ENCODE results near the gene CNN2. TPM values are rescaled to one million over a fixed set of nuclear protein-coding genes. Genes with fewer than 3 reads are reported as not detected.

The CNN2 gene
- total RNA-seq, 3 donors from 2014 or later, result 52.3 to 69.3 (median 57.8) TPM

- DNase-seq, result no peak
- Mint-ChIP-seq H3K27me3 (ENCODE audit: low read depth) (no peaks in the 10 kb centered on the region), H3K36me3 (ENCODE audit: insufficient read depth) (peaks cover 26% of the 10 kb centered on the region), H3K9me3 (no peaks in the 10 kb centered on the region), H3K4me1 (ENCODE audit: low read depth) (peaks cover 61% of the 10 kb centered on the region), H3K4me3 (peak overlapping the region; percentile 61)
- no peak for ATAC-seq
Observed at GRCh38 chr19:1073956-1074517, 47.6 kb downstream of the CNN2 start.

- no peaks in the 10 kb centered on the region for H3K9me3 Mint-ChIP-seq
- no peaks in the 10 kb centered on the region for H3K27me3 Mint-ChIP-seq (ENCODE audit: low read depth)
- ATAC-seq (peak; percentile 29 to 32), DNase-seq (peak; percentile 94)
- no peak overlapping the region for H3K4me3 Mint-ChIP-seq
- H3K36me3 Mint-ChIP-seq (ENCODE audit: insufficient read depth), result peaks cover 24% of the 10 kb centered on the region
- H3K4me1 Mint-ChIP-seq (ENCODE audit: low read depth), result peaks cover 58% of the 10 kb centered on the region
Observed at GRCh38 chr19:1074544-1075283, 48.3 kb downstream of the CNN2 start.

GRCh38 chr19:1076046-1076386, 49.6 kb downstream of the CNN2 start:
- no peak for ATAC-seq
- Mint-ChIP-seq H3K9me3 (no peaks in the 10 kb centered on the region), H3K36me3 (ENCODE audit: insufficient read depth) (peaks cover 27% of the 10 kb centered on the region), H3K4me3 (peak overlapping the region; percentile 59), H3K27me3 (ENCODE audit: low read depth) (no peaks in the 10 kb centered on the region), H3K4me1 (ENCODE audit: low read depth) (peaks cover 68% of the 10 kb centered on the region)
- no peak for DNase-seq

GRCh38 chr19:1076951-1077350, 50.5 kb downstream of the CNN2 start:
- DNase-seq (peak; percentile 89), ATAC-seq (peak; percentile 80 to 82)
- Mint-ChIP-seq H3K4me3 (peak overlapping the region; percentile 74), H3K27me3 (ENCODE audit: low read depth) (no peaks in the 10 kb centered on the region), H3K36me3 (ENCODE audit: insufficient read depth) (peaks cover 23% of the 10 kb centered on the region), H3K4me1 (ENCODE audit: low read depth) (peaks cover 69% of the 10 kb centered on the region), H3K9me3 (no peaks in the 10 kb centered on the region)

- Mint-ChIP-seq H3K4me1 (ENCODE audit: low read depth) (peaks cover 62% of the 10 kb centered on the region), H3K36me3 (ENCODE audit: insufficient read depth) (peaks cover 17% of the 10 kb centered on the region), H3K27me3 (ENCODE audit: low read depth) (no peaks in the 10 kb centered on the region), H3K4me3 (no peak overlapping the region), H3K9me3 (no peaks in the 10 kb centered on the region)
- ATAC-seq (no peak), DNase-seq (no peak)
Observed at GRCh38 chr19:1079566-1080111, 53.2 kb downstream of the CNN2 start.

GRCh38 chr19:1080360-1081161, 54.2 kb downstream of the CNN2 start:
- no peak overlapping the region for H3K4me3 Mint-ChIP-seq
- H3K36me3 Mint-ChIP-seq (ENCODE audit: insufficient read depth), result peaks cover 24% of the 10 kb centered on the region
- DNase-seq, result no peak
- ATAC-seq, result no peak
- H3K27me3 Mint-ChIP-seq (ENCODE audit: low read depth), result no peaks in the 10 kb centered on the region
- H3K9me3 Mint-ChIP-seq, result no peaks in the 10 kb centered on the region
- H3K4me1 Mint-ChIP-seq (ENCODE audit: low read depth), result peaks cover 62% of the 10 kb centered on the region

GRCh38 chr19:1081301-1082164, 55.1 kb downstream of the CNN2 start:
- ATAC-seq (no peak), DNase-seq (no peak)
- Mint-ChIP-seq H3K4me1 (ENCODE audit: low read depth) (peaks cover 59% of the 10 kb centered on the region), H3K4me3 (no peak overlapping the region), H3K36me3 (ENCODE audit: insufficient read depth) (peaks cover 19% of the 10 kb centered on the region), H3K27me3 (ENCODE audit: low read depth) (no peaks in the 10 kb centered on the region), H3K9me3 (no peaks in the 10 kb centered on the region)

GRCh38 chr19:1082165-1082927, 55.9 kb downstream of the CNN2 start:
- DNase-seq, result peak; percentile 63
- no peaks in the 10 kb centered on the region for H3K9me3 Mint-ChIP-seq
- peaks cover 19% of the 10 kb centered on the region for H3K36me3 Mint-ChIP-seq (ENCODE audit: insufficient read depth)
- H3K4me3 Mint-ChIP-seq, result no peak overlapping the region
- ATAC-seq, result peak; percentile 56 to 65
- peaks cover 53% of the 10 kb centered on the region for H3K4me1 Mint-ChIP-seq (ENCODE audit: low read depth)
- no peaks in the 10 kb centered on the region for H3K27me3 Mint-ChIP-seq (ENCODE audit: low read depth)

GRCh38 chr19:1082928-1083816, 56.8 kb downstream of the CNN2 start:
- H3K36me3 Mint-ChIP-seq (ENCODE audit: insufficient read depth), result peaks cover 23% of the 10 kb centered on the region
- no peaks in the 10 kb centered on the region for H3K9me3 Mint-ChIP-seq
- H3K4me1 Mint-ChIP-seq (ENCODE audit: low read depth), result peaks cover 54% of the 10 kb centered on the region
- ATAC-seq (no peak), DNase-seq (no peak)
- H3K27me3 Mint-ChIP-seq (ENCODE audit: low read depth), result no peaks in the 10 kb centered on the region
- no peak overlapping the region for H3K4me3 Mint-ChIP-seq

GRCh38 chr19:1084024-1084868, 57.8 kb downstream of the CNN2 start:
- Mint-ChIP-seq H3K4me3 (no peak overlapping the region), H3K36me3 (ENCODE audit: insufficient read depth) (peaks cover 23% of the 10 kb centered on the region), H3K4me1 (ENCODE audit: low read depth) (peaks cover 58% of the 10 kb centered on the region), H3K27me3 (ENCODE audit: low read depth) (no peaks in the 10 kb centered on the region), H3K9me3 (no peaks in the 10 kb centered on the region)
- ATAC-seq, result no peak
- DNase-seq, result no peak

- ATAC-seq (no peak), DNase-seq (no peak)
- Mint-ChIP-seq H3K4me3 (no peak overlapping the region), H3K4me1 (ENCODE audit: low read depth) (peaks cover 52% of the 10 kb centered on the region), H3K9me3 (no peaks in the 10 kb centered on the region), H3K27me3 (ENCODE audit: low read depth) (no peaks in the 10 kb centered on the region), H3K36me3 (ENCODE audit: insufficient read depth) (peaks cover 21% of the 10 kb centered on the region)
Observed at GRCh38 chr19:1085053-1085658, 58.7 kb downstream of the CNN2 start.
